SK-N-MC (cell line): ENCODE results near the gene LRRN2.

ENCODE experiments used
- EZH2 ChIP-seq: fragments of 200-600 bp; sonication (generic); IDR thresholded peaks from one replicate; pipeline ENCODE4 v1.6.1; 2017; ENCODE audit warnings: antibody characterized with exemption
- POLR2AphosphoS5 ChIP-seq: IDR thresholded peaks from 2 replicates; pipeline ENCODE4 v1.6.1; 2012; ENCODE audit warnings: mild to moderate bottlenecking, low read depth, low read length, borderline replicate concordance

DNA sequence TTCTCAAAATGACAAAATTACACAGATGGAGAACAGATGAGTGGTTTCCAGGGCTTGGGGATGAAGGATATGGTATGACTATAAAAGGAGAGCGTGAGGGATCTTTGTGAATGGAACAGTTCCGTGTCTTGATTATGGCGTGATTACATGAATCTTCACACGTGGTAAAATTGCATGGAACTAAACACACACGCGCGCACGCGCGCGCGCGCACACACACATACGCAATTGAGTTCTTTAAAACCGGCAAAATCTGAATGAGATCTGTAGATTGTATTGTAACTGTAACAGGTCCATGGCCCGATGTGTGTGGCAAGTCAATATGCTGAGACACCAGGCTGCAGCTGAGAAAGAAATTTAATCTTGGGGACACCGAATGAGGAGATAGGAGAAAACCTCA lies 11.1 kb upstream of the LRRN2 start:
- TF ChIP-seq POLR2AphosphoS5 (no peak), EZH2 (no peak)
